Temporal lobe (tissue), 1 donor: ENCODE results near the gene PRIMA1. TPM values are rescaled to one million over a fixed set of nuclear protein-coding genes. Genes with fewer than 3 reads are reported as not detected.

Experiments used
- total RNA-seq: library from RNA; depleted of rRNA; stranded (reverse); fragments of >200 nt; gene quantifications from one replicate; pipeline ENCODE4 v1.2.3, GENCODE V29; 2014

PRIMA1 gene
- total RNA-seq, 1 donor from 2014 or later = under 0.01 TPM

Other genes starting within 250 kb of the PRIMA1 start
- gene FAM181A, start 138.9 kb upstream of the PRIMA1 start, total RNA-seq = 0.74 TPM
- not detected for gene ASB2, start 188.1 kb upstream of the PRIMA1 start, total RNA-seq
- gene CCDC197, start 208.8 kb upstream of the PRIMA1 start, total RNA-seq = not detected
- gene OTUB2, start 237.9 kb upstream of the PRIMA1 start, total RNA-seq = 5.2 TPM